HepG2 (cell line): ENCODE measurements around the gene MRPL48. TPM values are rescaled to one million over a fixed set of nuclear protein-coding genes. Genes with fewer than 3 reads are reported as not detected.

ENCODE experiments used
- ARNT ChIP-seq: fragments of 450-650 bp; IDR thresholded peaks from 2 replicates; pipeline ENCODE4 v1.6.1; 2017
- ARNT2 ChIP-seq: sonication (generic); formaldehyde crosslinking; IDR thresholded peaks from 2 replicates; pipeline ENCODE4 v1.8.0; 2022; ENCODE audit warnings: mild to moderate bottlenecking, low read depth, missing genetic modification reagents, moderate library complexity
- DDIT3 ChIP-seq: sonication (generic); formaldehyde crosslinking; IDR thresholded peaks from 2 replicates; pipeline ENCODE4 v1.4.0; 2020; ENCODE audit warnings: mild to moderate bottlenecking, missing genetic modification reagents
- KDM1A ChIP-seq: IDR thresholded peaks from 2 replicates; pipeline ENCODE4 v1.6.1; 2016; ENCODE audit warnings: missing compliant biosample characterization
- PBX3 ChIP-seq: sonication (generic); formaldehyde crosslinking; IDR thresholded peaks from 2 replicates; pipeline ENCODE4 v1.8.1; 2023; ENCODE audit warnings: missing genetic modification reagents, inconsistent platforms, borderline replicate concordance
- PHF20 ChIP-seq: sonication (generic); formaldehyde crosslinking; IDR thresholded peaks from 2 replicates; pipeline ENCODE4 v1.5.0; 2020; ENCODE audit warnings: mild to moderate bottlenecking, missing genetic modification reagents
- PHF21A ChIP-seq: sonication (generic); formaldehyde crosslinking; IDR thresholded peaks from 2 replicates; pipeline ENCODE4 v1.5.0; 2020; ENCODE audit warnings: mild to moderate bottlenecking, missing genetic modification reagents
- SNAI1 ChIP-seq: sonication (generic); formaldehyde crosslinking; IDR thresholded peaks from 2 replicates; pipeline ENCODE4 v1.5.0; 2020; ENCODE audit warnings: mild to moderate bottlenecking, missing genetic modification reagents, borderline replicate concordance
- SRSF4 ChIP-seq: fragments of 200-400 bp; formaldehyde crosslinking; IDR thresholded peaks from one replicate; pipeline ENCODE4 v1.6.1; 2018; ENCODE audit warnings: mild to moderate bottlenecking, low read depth, low read length, moderate library complexity; ENCODE audit not compliant: poor library complexity, severe bottlenecking
- TBX3 ChIP-seq: fragments of 450-650 bp; IDR thresholded peaks from 2 replicates; pipeline ENCODE4 v1.6.1; 2017; ENCODE audit warnings: antibody characterized with exemption, mild to moderate bottlenecking, inconsistent platforms, borderline replicate concordance
- TCF7 ChIP-seq: sonication (generic); IDR thresholded peaks from 2 replicates; pipeline ENCODE4 v1.6.1; 2016; ENCODE audit warnings: antibody characterized with exemption, low read depth
- ZNF569 ChIP-seq: sonication (generic); formaldehyde crosslinking; IDR thresholded peaks from 2 replicates; pipeline ENCODE4 v1.5.0; 2020; ENCODE audit warnings: mild to moderate bottlenecking, missing genetic modification reagents, moderate library complexity, borderline replicate concordance
- ZNF672 ChIP-seq: sonication (generic); formaldehyde crosslinking; IDR thresholded peaks from 2 replicates; pipeline ENCODE4 v1.8.1; 2022; ENCODE audit warnings: missing genetic modification reagents
- ZSCAN30 ChIP-seq: sonication (generic); formaldehyde crosslinking; IDR thresholded peaks from 2 replicates; pipeline ENCODE4 v1.5.0; 2020; ENCODE audit warnings: mild to moderate bottlenecking, missing genetic modification reagents
- polyA plus RNA-seq, 8 experiments: library from polyadenylated mRNA; depleted of rRNA in 3 of 8; stranded (reverse) in 7 of 8; unstranded in 1 of 8; fragments of >200 nt; fragmentation: Illumina TruSeq in 4 of 8; extraction: Trizol in 4 of 8; gene quantifications; 2 replicates each; pipeline versions ENCODE4 v1.2.1 to v1.2.3, GENCODE V29; 2011 to 2016; ENCODE audit warnings: low read depth in 4 of 8, missing spikeins in 1 of 8, mixed read lengths in 1 of 8; ENCODE audit not compliant: insufficient read depth in 1 of 8
- total RNA-seq, 5 experiments: library from RNA; depleted of rRNA; stranded (reverse); fragments of >200 nt; fragmentation: Illumina TruSeq; extraction: Trizol; gene quantifications; 2 replicates each; pipeline ENCODE4 v1.2.3, GENCODE V29; 2016; ENCODE audit warnings: low read depth in 1 of 5
- TF ChIP-seq, protein P1 (sequence below): sonication (generic); formaldehyde crosslinking; IDR thresholded peaks from 2 replicates; pipeline ENCODE4 v1.8.0; 2023; ENCODE audit warnings: mild to moderate bottlenecking, missing genetic modification reagents
- TF ChIP-seq, protein P2 (sequence below): sonication (generic); formaldehyde crosslinking; IDR thresholded peaks from 2 replicates; pipeline ENCODE4 v1.9.0; 2021; ENCODE audit warnings: mild to moderate bottlenecking, missing genetic modification reagents
- TF ChIP-seq, protein P3 (sequence below): IDR thresholded peaks from 2 replicates; pipeline ENCODE4 v1.6.1; 2012; ENCODE audit warnings: low read length, improper control_type of control experiment

The MRPL48 gene
- total and polyA plus RNA-seq, 2 of the 13 experiments (the other 11 are each of a cell fraction or from before 2014, with no cell fraction given): 61.2 to 67.9 TPM

- TF ChIP-seq, protein P1, sequence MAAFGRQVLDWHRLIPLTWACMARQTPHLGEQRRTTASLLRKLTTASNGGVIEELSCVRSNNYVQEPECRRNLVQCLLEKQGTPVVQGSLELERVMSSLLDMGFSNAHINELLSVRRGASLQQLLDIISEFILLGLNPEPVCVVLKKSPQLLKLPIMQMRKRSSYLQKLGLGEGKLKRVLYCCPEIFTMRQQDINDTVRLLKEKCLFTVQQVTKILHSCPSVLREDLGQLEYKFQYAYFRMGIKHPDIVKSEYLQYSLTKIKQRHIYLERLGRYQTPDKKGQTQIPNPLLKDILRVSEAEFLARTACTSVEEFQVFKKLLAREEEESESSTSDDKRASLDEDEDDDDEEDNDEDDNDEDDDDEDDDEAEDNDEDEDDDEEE (CRISPR knock-in tag): no peak
- TF ChIP-seq ZSCAN30 (CRISPR knock-in tag) (no peak), ARNT (no peak), PBX3 (no peak), DDIT3 (CRISPR knock-in tag) (peak; percentile 100), PHF21A (CRISPR knock-in tag) (peak; percentile 36; the same call in 1 of the 2 replicates), KDM1A (CRISPR knock-in tag) (no peak; the same call in 1 of the 2 replicates), SRSF4 (no peak), PHF20 (CRISPR knock-in tag) (0 out of 2 replicates have a peak, but pooled peaks have one; percentile 29), ZNF672 (CRISPR knock-in tag) (no peak), ZNF569 (no peak), TCF7 (no peak), SNAI1 (CRISPR knock-in tag) (no peak), TBX3 (no peak), ARNT2 (CRISPR knock-in tag) (no peak)
- TF ChIP-seq, protein P2, sequence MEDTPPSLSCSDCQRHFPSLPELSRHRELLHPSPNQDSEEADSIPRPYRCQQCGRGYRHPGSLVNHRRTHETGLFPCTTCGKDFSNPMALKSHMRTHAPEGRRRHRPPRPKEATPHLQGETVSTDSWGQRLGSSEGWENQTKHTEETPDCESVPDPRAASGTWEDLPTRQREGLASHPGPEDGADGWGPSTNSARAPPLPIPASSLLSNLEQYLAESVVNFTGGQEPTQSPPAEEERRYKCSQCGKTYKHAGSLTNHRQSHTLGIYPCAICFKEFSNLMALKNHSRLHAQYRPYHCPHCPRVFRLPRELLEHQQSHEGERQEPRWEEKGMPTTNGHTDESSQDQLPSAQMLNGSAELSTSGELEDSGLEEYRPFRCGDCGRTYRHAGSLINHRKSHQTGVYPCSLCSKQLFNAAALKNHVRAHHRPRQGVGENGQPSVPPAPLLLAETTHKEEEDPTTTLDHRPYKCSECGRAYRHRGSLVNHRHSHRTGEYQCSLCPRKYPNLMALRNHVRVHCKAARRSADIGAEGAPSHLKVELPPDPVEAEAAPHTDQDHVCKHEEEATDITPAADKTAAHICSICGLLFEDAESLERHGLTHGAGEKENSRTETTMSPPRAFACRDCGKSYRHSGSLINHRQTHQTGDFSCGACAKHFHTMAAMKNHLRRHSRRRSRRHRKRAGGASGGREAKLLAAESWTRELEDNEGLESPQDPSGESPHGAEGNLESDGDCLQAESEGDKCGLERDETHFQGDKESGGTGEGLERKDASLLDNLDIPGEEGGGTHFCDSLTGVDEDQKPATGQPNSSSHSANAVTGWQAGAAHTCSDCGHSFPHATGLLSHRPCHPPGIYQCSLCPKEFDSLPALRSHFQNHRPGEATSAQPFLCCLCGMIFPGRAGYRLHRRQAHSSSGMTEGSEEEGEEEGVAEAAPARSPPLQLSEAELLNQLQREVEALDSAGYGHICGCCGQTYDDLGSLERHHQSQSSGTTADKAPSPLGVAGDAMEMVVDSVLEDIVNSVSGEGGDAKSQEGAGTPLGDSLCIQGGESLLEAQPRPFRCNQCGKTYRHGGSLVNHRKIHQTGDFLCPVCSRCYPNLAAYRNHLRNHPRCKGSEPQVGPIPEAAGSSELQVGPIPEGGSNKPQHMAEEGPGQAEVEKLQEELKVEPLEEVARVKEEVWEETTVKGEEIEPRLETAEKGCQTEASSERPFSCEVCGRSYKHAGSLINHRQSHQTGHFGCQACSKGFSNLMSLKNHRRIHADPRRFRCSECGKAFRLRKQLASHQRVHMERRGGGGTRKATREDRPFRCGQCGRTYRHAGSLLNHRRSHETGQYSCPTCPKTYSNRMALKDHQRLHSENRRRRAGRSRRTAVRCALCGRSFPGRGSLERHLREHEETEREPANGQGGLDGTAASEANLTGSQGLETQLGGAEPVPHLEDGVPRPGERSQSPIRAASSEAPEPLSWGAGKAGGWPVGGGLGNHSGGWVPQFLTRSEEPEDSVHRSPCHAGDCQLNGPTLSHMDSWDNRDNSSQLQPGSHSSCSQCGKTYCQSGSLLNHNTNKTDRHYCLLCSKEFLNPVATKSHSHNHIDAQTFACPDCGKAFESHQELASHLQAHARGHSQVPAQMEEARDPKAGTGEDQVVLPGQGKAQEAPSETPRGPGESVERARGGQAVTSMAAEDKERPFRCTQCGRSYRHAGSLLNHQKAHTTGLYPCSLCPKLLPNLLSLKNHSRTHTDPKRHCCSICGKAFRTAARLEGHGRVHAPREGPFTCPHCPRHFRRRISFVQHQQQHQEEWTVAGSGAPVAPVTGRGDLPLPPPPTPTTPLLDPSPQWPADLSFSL: no peak
- TF ChIP-seq, protein P3, sequence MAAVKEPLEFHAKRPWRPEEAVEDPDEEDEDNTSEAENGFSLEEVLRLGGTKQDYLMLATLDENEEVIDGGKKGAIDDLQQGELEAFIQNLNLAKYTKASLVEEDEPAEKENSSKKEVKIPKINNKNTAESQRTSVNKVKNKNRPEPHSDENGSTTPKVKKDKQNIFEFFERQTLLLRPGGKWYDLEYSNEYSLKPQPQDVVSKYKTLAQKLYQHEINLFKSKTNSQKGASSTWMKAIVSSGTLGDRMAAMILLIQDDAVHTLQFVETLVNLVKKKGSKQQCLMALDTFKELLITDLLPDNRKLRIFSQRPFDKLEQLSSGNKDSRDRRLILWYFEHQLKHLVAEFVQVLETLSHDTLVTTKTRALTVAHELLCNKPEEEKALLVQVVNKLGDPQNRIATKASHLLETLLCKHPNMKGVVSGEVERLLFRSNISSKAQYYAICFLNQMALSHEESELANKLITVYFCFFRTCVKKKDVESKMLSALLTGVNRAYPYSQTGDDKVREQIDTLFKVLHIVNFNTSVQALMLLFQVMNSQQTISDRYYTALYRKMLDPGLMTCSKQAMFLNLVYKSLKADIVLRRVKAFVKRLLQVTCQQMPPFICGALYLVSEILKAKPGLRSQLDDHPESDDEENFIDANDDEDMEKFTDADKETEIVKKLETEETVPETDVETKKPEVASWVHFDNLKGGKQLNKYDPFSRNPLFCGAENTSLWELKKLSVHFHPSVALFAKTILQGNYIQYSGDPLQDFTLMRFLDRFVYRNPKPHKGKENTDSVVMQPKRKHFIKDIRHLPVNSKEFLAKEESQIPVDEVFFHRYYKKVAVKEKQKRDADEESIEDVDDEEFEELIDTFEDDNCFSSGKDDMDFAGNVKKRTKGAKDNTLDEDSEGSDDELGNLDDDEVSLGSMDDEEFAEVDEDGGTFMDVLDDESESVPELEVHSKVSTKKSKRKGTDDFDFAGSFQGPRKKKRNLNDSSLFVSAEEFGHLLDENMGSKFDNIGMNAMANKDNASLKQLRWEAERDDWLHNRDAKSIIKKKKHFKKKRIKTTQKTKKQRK: no peak
These were observed 3.5 kb upstream of the MRPL48 start (continued) for GRCh38 chr11:73784080-73784634.
